HG03442 (cell line): ENCODE data around the gene CFAP251.
"Not testable (repeated sequence)": the region's sequence is repeated elsewhere in the genome, so short reads cannot be mapped to it uniquely, and the experiment has no call there.

Experiments
- ATAC-seq: cut with Tn5 transposase; IDR thresholded peaks from one replicate; pipeline ENCODE4 v1.9.1; 2021; ENCODE audit warnings: mild to moderate bottlenecking, moderate library complexity; ENCODE audit not compliant: unreplicated experiment

The CFAP251 gene

DNA sequence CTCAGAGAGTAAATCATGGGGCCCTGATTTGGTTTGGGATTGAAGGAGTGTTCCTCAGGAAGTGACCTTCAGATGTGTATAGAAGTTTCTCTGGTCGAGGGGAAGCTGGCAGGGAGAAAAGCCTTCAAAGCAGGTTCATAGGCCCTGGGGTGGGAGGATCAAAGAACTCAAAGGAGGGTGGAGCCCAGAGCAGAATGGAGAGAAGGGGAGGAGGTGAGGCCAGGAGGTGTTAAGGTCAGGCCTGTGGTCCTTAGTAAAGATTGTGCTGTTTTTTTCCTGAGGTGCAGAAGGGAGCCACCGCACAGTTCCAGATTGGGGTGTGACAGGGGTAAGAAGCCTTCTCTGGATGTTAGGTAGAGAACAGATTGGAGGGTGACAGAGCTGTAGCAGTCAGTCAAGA lies 9.7 kb upstream of the CFAP251 start:
- ATAC-seq = no peak

DNA sequence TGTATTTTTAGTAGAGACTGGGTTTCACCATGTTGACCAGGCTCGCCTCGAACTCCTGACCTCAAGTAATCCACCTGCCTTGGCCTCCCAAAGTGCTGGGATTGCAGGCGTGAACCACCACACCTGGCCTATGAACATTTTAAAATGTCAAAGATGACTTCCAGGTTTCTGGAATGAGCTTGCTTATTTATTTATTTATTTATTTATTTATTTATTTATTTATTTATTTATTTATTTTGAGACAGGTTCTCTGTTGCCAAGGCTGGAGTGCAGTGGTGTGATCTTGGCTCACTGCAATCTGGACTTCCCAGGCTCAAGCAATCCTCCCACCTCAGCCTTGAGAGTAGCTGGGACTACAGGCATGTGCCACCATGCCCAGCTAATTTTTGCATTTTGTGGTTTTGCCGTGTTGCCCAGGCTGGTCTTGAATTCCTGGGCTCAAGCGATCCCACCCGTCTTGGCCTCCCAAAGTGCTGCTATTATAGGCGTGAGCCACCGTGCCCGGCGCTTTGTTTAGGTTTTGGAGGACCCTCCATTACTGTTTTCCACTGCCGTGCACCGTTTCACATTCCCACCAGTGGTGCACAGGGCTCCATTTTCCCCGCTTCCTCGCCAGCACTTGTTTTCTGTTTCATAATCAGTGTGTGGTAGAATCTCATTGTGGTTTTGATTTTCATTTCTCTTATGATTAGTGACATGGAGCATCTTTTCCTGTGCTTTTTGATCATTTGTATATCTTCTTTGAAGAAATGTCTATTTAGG lies 6.4 kb upstream of the CFAP251 start:
- ATAC-seq = no peak

DNA sequence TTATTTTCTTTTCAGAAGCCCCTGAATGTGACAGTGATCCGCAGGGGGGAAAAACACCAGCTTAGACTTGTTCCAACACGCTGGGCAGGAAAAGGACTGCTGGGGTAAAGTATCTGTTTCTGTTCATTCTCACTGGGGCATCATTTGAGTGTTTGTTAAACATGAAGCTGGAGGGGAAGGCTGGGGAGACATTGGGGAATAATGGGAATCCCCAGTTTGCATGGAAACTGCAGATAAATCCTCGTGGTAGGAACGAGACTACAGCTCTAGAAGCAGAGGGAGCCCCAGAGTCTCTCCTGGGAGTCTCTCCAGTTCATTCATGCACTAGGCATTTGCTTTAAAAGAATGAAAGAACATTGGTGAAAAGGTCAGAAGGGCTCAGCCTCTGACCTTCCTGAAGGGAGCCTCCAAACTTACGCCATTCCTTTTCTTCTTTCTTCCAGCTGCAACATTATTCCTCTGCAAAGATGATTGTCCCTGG lies 2.5 kb upstream of the CFAP251 start:
- no peak for ATAC-seq

DNA sequence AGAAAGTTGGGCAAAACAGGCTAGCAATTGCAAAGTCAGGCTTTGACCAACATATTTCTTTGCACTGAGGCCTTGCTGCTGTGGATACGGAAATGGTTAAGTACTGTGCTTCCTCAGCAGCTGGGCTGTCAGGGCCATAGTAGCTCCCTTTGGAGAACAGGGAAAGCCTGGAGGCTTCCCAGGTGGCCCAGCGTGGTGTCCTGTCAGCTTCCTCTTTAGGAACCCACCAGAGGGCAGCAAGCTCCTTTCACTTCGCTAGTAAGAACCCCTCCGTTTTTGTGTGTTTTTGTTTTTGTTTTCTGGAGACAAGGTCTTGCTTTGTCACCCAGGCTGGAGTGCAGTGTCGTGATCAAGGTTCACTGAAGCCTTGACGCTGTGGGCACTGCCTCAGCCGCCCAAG lies 1.7 kb upstream of the CFAP251 start:
- no peak for ATAC-seq

DNA sequence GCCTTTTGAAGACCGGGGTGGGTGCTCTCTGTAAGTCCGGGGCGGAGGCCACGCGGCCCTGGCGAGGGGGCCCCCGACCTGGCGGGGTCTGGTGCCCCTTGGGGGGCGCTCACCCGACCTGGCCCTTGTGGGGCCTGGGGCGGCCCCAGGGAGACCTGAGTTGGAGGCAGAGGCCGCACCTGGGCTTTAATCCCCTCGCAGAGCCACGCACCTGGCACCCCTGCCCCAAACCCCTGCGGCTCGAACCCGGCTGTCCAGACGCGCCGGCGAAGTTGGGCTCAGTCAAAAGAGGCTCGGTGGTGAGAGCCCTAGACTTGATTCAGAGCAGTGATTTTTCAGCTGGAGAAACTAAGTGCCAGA lies 267 bp downstream of the CFAP251 start:
- ATAC-seq = no peak

DNA sequence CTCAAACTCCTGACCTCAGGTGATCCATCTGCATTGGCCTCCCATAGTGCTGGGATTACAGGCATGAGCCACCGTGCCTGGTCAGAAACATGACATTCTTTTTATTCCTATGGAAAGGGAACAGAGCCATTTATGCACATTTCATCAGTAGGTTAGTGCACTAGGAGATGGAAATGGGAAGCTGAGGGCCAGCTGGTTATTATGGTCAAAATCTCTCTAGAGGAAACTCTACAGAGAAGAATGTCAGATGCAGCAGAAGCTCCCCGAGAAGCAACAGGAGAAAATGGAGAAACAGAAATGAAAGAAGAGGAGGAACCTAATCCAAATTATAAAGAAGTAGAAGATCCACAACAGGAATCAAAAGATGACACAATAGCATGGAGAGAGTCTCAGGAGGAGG lies 2.7 kb downstream of the CFAP251 start:
- no peak for ATAC-seq

DNA sequence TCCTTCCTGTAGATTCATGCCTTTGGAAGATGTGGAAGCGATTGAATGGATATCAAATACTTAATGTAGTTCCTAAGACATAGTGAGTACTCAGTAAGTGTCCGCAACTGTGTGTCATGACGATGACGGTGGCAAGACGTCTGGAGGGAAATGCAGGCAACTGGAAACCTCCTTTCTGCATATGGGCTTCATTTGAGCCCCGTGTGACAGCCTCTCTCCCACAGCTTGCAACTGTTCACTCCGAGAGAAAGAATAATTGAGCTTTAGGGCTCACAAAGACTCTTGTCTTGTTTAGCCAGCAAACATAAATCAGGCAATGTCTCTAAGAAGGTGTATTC lies 6.9 kb downstream of the CFAP251 start:
- no peak for ATAC-seq

DNA sequence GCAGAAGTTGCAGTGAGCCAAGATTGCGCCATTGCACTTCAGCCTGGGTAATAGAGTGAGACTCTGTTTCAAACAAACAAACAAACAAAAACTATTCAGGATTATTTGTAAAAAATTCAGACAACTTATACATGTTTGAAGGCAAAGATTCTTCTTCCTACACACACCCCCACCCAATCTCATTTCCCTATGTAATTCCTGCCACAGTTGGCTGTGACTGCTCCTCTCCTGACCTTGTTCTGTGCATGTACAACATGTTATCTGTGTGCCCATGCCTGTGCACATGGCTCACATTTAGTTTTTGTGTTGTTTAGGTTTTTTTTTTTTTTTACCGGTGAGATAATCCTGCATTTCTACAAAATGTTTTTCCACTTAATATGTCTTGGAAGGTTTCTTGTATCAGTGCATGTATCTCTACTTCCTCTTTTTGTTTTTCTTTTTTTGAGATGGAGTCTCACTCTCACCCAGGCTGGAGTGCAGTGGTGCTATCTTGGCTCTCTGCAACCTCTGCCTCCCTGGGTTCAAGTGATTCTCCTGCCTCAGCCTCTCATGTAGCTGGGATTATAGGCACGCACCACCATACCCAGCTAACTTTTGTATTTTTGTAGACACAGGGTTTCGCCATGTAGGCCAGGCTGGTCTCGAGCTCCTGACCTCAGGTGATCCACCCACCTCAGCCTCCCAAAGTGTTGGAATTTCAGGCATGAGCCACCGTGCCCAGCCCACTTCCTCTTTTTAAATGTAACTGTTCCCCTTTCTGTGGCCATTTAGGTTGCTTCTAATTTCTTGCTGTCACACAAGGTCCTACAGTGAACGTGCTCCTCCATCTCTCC lies 8.7 kb downstream of the CFAP251 start:
- no peak for ATAC-seq

DNA sequence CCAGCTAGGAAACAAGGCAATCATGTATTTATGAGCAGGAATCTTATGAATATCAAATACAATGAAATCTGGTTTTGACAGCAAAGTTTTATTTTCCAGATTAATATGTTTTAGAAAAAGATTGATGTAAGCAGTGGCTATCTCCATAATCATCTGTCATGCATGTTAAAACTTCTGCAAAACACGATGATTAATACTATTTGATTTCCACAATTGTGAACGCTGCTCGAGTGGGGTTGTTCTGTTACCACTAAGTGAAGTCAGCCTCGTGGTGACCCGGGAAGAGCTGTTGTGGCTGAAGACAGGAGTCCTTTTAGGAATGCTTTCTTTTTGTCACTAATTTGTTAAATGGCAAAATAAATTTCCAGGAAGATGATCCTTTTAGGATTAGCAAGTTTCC lies 9.4 kb downstream of the CFAP251 start:
- ATAC-seq = no peak

DNA sequence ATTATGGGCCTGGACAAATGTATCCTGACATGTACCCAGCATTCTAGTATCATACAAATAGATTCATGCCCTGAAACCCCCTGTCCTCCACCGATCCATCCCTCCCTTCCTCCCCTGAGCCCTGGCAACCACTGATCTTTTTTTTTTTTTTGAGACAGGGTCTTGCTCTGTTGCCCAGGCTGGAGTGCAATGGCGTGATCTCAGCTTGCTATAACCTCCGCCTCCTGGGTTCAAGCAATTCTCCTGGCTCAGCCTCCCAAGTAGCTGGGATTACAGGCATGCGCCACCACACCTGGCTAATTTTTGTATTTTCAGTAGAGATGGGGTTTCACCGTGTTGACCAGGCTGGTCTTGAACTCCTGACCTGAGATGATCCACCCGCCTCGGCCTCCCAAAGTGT lies 11.2 kb downstream of the CFAP251 start:
- ATAC-seq = not testable (repeated sequence)

DNA sequence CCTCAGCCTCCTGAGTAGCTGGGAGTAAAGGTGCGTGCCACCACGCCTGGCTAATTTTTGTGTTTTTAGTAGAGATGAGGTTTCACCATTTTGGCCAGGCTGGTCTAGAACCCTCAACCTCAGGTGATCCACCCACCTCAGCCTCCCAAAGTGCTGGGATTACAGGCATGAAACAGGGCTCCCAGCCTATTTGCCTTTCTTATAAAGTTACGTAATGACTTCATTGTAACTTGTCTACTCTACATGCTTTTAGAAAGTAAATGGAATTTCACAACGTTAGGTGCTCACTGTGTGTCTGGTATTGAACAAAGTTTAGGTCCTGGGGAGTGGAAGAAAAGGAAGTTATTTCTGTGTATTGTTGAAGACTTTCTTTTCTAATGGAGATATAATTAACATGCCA lies 12.5 kb downstream of the CFAP251 start:
- ATAC-seq = no peak

DNA sequence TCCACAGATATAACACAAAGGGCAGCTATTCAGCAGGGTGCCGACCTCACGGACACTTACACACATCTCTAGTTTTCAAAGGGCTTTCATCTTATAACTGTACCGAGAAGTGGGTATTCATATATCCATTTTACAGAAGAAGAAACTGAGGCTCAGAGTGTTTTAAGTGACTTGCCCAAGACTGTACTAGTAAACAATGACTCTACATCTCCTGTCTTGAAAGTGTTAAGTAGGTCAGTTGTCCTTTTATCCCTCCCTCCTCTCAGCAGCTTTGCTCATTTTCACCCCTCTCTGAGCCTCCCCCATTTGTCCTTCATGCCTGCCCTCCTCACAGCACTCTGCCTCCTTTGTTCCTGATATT lies 13.8 kb downstream of the CFAP251 start:
- ATAC-seq = no peak

DNA sequence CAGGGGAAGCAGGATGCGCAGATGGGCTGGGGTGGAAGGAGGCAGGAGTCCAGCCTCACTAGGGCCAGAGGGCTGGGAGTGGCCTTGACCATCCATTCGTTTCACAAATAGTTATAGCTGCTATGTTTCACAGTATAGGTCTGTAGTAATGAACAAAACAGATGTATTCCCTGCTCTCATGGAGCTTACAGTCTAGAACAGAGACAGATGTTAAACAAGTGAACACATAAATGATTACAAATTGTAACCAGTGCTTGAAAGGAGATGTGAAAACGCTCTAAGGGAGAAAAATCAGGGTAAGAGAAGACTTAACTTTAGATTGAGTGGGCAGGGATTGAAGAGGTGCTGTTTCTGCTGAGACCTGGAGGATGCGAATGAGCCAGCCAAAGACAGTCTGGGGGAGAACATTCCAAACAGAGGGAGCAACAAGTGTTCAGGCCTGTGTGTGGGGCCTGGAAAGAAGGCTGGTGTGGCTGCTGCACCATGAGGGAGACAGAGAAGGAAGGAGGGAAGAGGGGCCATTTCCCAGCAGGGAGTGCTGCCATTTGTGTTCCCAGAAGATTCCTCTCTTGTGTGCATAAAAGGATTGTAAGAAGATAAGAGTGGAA lies 14.6 kb downstream of the CFAP251 start:
- no peak for ATAC-seq

DNA sequence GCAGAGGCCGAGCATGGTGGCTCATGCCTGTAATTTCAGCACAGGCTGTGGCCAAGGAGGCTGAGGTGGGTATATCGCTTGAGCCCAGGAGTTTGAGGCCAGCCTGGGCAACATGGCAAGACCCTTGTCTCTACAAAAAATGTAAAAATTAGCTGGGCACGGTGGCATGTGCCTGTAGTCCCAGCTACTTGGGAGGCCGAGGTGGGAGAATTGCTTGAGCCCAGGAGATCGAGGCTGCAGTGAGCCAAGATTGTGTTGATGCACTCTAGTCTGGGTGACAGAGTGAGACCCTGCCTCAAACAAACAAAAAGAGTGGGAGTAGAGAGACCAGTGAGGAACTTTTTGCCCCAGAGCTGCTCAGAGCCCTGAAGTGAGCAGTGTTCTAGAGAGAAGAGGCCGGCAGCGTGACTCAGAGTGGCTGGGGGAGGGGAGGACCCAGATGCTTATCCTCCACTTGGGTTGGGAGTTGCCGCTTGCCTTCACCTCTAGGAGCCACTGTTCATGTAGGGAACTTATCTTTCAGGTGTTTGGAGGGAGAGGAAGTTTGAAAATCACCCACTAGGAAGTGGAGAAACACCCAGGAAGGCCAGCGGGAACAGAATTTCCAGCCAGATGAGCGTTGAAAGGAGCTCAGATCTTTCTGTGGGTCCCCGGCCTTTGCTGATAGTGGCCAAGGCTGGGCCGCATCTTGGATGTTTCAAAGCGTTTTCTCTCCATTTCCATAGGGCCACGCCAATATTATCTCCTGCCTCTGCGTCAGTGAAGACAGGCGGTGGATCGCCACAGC lies 15.3 kb downstream of the CFAP251 start:
- ATAC-seq = no peak

DNA sequence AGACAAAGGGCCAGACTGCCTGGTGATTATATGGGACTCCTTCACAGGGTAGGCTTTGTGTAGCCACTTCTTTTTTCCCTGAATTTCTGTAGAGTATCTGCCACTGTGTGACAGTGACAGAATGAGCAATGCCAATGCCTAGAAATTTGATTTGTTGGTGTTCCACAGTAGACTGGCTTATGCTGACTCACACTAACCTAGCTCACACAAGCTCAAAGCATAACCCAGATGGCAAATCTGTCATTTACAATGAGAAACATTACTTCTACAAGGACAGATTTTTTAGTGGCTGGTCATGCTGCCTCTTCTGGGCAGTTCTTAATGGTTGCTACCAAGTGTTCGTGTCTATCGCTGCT lies 15.9 kb downstream of the CFAP251 start:
- ATAC-seq = no peak

DNA sequence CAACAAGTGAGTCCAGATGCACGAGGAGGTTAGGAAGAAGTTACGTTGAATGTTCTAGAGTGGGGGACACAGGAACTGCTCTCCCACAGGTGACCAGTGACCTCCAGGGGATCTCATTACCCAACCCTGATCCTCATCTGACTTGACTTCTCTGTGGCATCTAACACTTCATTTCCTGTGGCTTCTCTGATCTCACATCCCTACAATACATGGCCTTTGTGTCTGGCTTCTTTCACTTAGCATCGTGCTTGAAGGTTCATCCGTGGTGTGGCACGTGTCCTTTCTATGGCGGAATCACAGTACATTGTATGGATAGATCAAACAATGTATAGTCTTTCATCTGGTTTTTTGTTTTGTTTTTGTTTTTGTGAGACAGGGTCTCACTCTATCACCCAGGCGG lies 19.3 kb downstream of the CFAP251 start:
- ATAC-seq = no peak

DNA sequence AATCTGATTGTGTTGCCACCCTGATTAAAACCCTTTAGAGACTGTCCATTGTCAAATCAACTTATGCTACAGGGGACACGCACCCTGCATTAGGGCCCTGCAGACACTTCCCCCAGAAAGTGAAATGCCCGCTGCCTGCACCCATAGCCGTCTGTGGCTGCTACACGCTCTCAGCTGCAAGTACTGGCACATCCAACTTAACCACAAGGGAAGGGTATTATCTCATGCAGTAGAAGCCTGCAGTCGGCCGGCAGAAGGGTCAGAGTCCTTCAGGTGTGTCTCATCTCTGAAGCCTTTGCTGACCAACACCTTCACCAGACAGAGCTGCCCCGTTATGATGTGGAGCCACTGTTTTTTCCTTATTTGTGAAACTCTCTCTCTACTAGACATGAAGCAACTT lies 20.8 kb downstream of the CFAP251 start:
- ATAC-seq = no peak

DNA sequence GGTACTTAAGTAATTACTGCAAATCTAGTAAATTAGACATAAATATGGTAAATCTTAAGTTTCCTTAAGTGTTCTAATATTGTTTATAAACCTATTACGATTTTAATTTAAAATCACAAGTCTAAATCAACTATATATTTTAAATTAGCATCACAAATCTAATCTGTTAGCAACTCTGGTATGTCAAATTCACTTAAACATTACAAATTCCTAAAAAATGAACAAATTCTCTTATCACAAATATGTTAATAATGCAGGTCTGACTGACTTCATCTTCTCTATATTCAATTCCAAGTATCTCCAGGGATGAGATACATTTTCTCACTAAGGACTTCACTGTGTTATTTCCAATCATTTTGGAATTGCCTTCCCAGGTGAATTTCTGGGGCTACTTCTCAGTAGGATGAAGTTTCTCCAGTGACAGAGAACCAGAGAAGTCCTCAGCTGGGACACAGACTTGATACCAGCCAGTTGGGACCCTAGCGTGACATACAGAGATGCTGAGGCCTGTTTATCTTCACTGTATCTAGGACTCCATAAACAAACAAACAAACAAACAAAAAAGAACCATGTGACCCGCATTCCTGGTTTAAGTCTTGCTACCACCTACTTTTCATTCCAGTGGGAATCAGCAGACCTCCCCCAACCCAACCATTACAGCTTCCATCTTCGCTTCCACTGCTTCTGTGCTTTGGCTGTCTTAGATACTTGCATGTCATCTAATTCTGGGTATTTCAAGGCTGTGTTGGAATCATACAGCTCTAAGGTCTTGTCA lies 21.8 kb downstream of the CFAP251 start:
- ATAC-seq = no peak

DNA sequence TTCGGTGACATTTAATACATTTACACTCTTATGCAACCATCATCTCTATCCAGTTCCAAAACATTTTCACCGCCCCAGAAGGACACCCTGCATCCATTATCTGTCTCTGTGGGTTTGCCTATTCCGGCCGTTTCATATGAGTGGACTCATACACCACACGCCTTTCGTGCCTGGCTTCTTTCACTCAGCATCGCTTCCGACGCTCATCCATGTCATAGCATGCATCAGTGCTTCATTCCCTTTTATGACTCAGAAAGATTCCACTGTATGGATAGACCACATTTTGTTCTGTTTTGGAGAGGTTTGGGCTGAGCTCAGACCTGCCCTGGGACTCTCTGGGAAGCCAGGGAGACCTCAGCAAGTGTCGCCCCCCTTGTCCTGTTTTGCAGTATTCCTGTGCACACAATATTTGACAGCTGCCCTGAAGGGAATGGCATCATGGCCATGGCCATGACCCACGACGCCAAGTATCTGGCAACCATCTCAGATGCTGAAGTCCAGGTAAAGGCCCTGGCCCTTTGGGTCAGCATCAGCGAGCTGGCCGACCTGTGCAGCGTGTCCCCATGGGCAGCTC lies 23.8 kb downstream of the CFAP251 start:
- no peak for ATAC-seq

DNA sequence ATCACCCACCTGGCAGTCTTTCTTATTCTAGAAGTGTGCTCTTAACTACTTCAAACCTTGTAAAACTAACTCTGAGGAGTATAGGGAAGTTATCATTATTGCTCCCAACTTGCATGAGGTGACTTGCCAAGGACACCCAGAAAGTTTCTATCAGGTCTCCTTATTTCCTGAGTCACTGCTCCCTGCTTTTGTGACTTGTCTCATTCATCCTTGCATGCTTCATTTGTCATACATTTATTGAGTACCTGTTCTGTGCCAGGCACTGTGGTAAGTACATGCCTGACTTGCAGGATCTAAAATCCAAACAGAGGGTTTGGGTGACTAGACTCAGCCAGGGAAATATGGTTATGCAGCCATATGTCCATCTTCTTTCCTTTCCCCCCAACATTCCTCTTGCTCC lies 25.5 kb downstream of the CFAP251 start:
- no peak for ATAC-seq
